Brain pericyte (primary cell): ENCODE data around the gene KCNN4.
"Not testable (repeated sequence)": the region's sequence is repeated elsewhere in the genome, so short reads cannot be mapped to it uniquely, and the experiment has no call there.

ENCODE experiments used
- DNase-seq: peaks from one replicate; pipeline ENCODE4 v3.0.0-alpha.2; 2012; ENCODE audit warnings: low read depth, low spot score

The KCNN4 gene

DNA sequence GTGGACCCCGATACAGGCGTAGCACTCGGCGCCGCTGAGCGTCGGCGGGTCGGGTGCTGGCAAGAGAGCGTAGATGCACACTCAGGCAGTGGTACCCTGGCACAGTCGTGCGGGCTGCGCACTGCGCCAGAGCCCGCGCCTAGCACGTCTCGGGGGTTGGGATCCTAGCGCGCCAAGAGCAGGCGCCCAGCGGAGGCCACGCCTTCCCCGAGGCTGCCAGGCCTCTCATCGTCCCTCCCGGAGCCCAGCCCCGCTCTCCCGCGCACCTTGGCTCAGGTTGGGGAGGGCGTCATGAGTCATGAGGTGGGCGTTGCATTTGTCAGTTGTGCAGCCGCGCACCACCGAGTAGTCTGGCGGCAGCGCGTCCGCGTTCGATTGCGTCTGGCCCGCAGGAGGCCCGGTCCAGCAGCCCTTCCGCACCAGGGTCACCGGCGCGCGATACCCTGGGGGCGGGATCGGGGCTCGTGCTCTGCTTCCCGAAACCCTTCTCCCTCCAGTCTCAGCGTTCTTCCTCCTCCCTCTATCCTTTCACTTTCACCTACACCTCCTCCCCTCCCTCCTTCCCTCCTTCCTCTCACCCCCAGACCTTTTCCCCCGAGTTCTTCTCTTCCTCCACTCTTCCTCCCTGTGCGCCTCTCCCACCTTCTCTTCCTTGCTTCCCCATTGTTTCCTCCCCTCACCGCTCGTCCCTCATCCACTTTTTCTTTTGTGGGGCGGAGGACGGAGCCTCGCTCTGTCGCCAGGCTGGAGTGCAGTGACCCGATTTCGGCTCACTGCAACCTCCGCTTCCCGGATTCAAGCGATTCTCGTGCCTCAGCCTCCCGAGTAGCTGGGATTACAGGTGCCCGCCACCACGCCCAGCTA is 18.0 kb upstream of the KCNN4 start:
- DNase-seq: no peak

GRCh38 chr19:43798026-43798545 is 17.3 kb upstream of the KCNN4 start:
- DNase-seq: no peak

GRCh38 chr19:43797556-43797955 is 16.8 kb upstream of the KCNN4 start:
- no peak for DNase-seq

GRCh38 chr19:43797118-43797517 is 16.3 kb upstream of the KCNN4 start:
- no peak for DNase-seq

DNA sequence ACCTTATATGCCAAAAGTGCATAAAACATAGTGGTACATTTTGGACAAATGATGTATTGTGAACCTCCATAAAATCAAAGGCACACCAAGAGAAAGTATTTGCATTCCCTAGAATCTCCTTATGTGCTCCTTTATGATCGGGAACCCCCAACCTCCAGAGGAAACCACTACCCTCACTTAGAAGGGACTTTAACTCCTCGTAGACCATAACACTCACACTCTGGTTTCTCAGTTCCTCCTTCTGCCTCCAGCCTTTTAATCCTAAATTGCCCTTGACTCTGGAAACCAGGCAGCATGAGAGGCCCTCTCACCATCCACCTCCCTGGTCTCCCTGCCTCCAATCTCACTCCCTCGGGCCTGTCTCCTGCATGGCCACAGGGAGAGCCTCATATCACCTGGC is 9.8 kb upstream of the KCNN4 start:
- no peak for DNase-seq

- DNase-seq: no peak
Observed at GRCh38 chr19:43789029-43789428, 8.3 kb upstream of the KCNN4 start.

- no peak for DNase-seq
Observed at GRCh38 chr19:43786665-43787064, 5.9 kb upstream of the KCNN4 start.

DNA sequence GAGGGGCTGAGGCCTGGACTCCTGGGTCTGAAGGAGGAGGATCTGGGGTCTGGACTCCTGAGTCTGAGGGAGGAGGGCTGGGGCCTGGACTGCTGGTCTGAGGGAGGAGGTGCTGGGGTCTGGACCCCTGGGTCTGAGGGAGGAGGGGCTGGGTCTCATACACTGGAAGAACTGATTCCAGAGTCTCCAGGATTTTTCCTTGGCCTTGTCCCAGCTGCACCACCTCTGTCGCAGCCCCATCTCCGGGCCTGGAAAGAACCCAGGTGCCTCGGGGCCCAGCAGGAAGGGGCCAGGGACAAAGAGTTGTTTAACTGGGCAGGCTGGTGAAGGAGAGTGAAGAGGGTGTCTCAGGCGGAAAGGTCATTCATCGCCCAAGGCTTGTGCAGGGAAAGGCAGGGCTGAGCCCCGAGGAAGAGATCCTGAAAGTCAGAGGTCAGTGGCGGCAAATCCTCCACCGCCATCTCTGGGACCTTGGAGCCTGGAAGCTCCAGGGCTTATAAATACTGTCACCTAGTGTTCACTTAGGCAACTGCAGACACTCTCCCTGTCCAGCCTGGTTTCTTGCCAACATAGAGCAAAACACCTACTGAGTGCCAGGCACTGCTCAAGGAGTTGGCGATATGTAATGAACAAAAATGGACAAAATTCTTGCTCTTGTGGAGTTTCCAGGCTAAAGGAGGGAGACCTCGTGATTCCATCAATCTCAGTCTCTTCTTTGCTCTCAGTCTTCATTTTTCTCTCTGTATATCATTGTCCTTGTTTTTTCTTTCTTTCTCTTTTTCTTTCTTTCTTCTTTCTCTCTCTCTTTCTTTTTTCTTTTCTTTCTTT is 4.4 kb upstream of the KCNN4 start:
- DNase-seq: no peak

- no peak for DNase-seq
Observed at GRCh38 chr19:43784241-43784980, 3.6 kb upstream of the KCNN4 start.

DNA sequence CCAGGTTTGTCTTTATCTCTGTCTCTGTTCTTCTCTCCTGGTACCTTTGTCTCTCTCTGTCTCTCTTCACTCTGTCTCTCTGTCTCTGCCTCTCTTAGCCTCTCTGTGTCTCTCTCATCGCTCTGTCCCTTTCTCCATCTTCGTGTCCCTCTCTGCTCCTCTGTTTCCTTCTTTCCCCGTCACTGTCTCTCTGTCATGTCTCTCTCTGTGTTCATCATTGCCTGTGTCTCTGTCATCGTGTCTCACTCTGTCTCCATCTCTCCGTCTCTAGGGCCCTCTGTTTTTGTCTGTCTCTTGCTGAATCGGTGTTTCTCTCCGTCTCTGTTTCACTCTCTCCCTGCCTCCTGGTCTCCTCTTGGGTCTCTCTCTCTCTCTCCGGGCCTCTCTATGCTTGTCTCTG is 2.9 kb upstream of the KCNN4 start:
- DNase-seq: no peak

- DNase-seq: no peak
Observed at GRCh38 chr19:43782689-43783231, 2.0 kb upstream of the KCNN4 start.

- DNase-seq: no peak
Observed at GRCh38 chr19:43782311-43782660, 1.5 kb upstream of the KCNN4 start.

DNA sequence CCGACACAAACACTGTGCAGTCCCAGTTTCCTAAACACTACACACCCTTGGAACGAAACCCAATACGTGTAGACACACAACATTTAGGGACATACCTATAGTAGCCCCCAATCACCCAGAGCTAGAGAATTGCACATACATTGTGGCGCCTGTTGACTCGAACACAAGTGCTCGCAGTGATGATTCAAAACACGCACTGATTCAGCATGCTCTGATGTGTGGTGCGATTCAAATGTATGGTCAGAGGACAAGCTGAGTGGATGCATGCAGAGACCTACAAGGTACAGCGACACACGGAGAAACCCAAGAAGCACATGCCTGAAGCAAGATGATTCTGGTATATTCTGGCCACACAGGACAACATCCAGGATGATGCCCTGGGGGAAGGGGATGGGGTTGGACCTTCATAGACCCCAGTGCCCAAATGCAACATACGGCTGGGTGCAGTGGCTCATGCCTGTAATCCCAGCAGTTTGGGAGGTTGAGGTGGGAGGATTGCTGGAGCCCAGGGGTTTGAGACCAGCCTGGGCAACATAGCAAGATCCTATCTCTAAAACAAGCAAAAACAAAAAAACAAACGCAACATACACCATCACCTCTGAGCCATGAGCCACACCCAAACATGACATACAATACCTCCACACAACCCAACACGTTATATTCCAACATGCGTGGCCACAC is 997 bp upstream of the KCNN4 start:
- no peak for DNase-seq

GRCh38 chr19:43779820-43780219 is 953 bp downstream of the KCNN4 start:
- no peak for DNase-seq

DNA sequence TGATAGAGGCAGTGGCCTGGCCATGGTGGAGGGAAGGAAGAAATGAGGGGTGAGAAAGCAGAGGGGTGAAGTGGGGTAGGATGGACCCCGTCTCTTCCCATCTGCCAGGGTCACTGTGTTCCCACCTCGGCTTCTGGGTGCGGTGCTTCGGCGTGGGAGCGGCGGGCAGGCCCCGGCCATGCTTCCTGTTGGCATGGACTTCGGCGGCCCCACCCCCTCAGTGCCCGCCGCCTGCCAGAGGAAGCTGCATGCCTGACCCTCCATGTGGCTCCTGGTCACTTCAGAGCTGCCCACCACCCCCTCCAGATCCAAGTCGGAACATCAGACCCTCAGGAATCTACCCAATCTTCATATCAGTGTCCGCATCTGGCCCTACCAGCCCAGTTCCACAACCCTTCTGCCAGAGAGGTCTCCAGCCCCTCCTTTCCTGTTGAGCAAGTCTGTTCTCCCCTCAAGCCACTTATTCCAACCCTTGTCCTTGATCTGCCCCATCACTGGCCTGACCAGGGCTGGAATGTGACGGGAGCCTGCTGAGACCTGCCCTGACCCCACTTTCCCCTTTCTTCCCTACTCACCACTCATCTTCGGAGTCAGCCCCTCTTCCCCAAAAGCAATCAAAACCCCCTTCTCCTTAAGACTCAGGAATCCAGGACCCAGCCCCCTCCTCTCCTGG is 1.5 kb downstream of the KCNN4 start:
- DNase-seq: no peak

GRCh38 chr19:43778651-43779050 is 2.1 kb downstream of the KCNN4 start:
- DNase-seq: no peak

DNA sequence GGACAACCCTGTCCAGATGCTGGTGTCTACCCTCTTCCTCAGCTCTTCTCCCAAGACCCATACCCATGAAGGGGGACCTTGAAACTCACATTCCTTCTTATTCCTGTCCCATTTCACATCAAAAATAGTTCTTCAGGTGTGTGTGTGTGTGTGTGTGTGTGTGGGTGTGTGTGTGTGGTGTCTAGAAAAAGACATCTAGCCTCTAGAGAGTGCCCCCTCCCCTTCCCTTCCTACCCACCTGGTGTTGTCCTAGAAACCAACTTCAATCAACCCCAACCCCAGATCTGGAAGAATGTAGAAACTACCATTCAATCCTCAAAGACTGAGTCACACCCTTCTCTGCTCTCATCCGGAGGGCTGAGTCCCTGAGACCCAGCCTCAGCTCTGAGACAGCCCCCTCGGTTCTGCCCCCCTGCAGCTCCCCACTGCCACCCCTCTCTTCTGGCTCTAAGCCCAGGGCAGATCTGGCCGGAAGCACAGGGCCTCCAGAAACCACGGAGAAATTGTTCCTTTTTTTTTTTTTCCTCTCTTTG is 3.5 kb downstream of the KCNN4 start:
- DNase-seq: no peak

GRCh38 chr19:43776286-43776685 is 4.5 kb downstream of the KCNN4 start:
- no peak for DNase-seq

GRCh38 chr19:43775299-43775890 is 5.4 kb downstream of the KCNN4 start:
- DNase-seq: no peak

DNA sequence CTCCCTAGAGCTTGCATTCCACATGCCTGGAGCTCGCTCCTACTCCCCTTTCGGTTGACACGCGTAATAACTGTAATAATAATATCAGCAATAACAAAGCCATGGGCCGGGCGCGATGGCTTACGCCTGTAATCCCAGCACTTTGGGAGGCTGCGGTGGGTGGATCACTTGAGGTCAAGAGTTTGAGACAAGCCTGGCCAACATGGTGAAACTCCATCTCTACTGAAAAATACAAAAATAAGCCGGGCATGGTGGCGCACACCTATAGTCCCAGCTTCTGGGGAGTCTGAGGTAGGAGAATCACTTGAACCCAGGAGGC is 5.9 kb downstream of the KCNN4 start:
- not testable (repeated sequence) for DNase-seq
